Coronary artery (tissue), 2 donors: ENCODE measurements around the gene MYO16.

ENCODE experiments used
- DNase-seq: peaks from one replicate; pipeline ENCODE4 v3.0.0-alpha.2; 2017; ENCODE audit warnings: low spot score
- H3K27ac ChIP-seq, 2 donors: fragments of 200-600 bp; sonication (generic); one replicate each; pipeline ENCODE4 v1.5.1; 2016 to 2019
- H3K4me3 ChIP-seq: fragments of 200-600 bp; sonication (generic); 2 replicates; pipeline ENCODE4 v1.5.1; 2016; ENCODE audit warnings: mild to moderate bottlenecking, moderate library complexity
- CTCF ChIP-seq: fragments of 200-600 bp; sonication (generic); IDR thresholded peaks from one replicate; pipeline ENCODE4 v1.5.1; 2019; ENCODE audit warnings: antibody characterized with exemption

The MYO16 gene

GRCh38 chr13:109175666-109176065 lies 546.3 kb downstream of the MYO16 start:
- TF ChIP-seq CTCF, result no peak
- no peak overlapping the region for H3K4me3 ChIP-seq
- no peak for DNase-seq

GRCh38 chr13:109180905-109181425 lies 551.6 kb downstream of the MYO16 start:
- Histone ChIP-seq H3K27ac (no peak overlapping the region), H3K4me3 (no peak overlapping the region)
- no peak for TF ChIP-seq CTCF
- DNase-seq, result no peak

More at GRCh38 chr13:109175666-109176065, 546.3 kb downstream of the MYO16 start:
- H3K27ac ChIP-seq, result no peak overlapping the region

- Histone ChIP-seq H3K4me3 (no peak overlapping the region), H3K27ac (no peak overlapping the region)
- TF ChIP-seq CTCF, result no peak
- DNase-seq, result no peak
Observed at GRCh38 chr13:109182777-109183465, 553.5 kb downstream of the MYO16 start.

GRCh38 chr13:109191413-109191812 lies 562.0 kb downstream of the MYO16 start:
- no peak overlapping the region for H3K27ac ChIP-seq
- no peak for DNase-seq

GRCh38 chr13:109192306-109192705 lies 562.9 kb downstream of the MYO16 start:
- TF ChIP-seq CTCF, result no peak
- Histone ChIP-seq H3K4me3 (no peak overlapping the region), H3K27ac (no peak overlapping the region)
- no peak for DNase-seq

More at GRCh38 chr13:109191413-109191812, 562.0 kb downstream of the MYO16 start:
- TF ChIP-seq CTCF, result no peak
- no peak overlapping the region for H3K4me3 ChIP-seq

- Histone ChIP-seq H3K4me3 (no peak overlapping the region), H3K27ac (no peak overlapping the region)
- no peak for DNase-seq
- TF ChIP-seq CTCF, result no peak
Observed at GRCh38 chr13:109196948-109197347, 567.5 kb downstream of the MYO16 start.

- H3K4me3 ChIP-seq, result no peak overlapping the region
- DNase-seq, result no peak
- TF ChIP-seq CTCF, result no peak
- no peak overlapping the region for H3K27ac ChIP-seq
Observed at GRCh38 chr13:109198585-109198984, 569.2 kb downstream of the MYO16 start.
